ENCODE data around the gene PLG. TPM values are rescaled to one million over a fixed set of nuclear protein-coding genes. Genes with fewer than 3 reads are reported as not detected.
"Not testable (repeated sequence)": the region's sequence is repeated elsewhere in the genome, so short reads cannot be mapped to it uniquely, and the experiment has no call there.

PLG gene
- total RNA-seq, 1 donor from 2014 or later, result not detected

DNA sequence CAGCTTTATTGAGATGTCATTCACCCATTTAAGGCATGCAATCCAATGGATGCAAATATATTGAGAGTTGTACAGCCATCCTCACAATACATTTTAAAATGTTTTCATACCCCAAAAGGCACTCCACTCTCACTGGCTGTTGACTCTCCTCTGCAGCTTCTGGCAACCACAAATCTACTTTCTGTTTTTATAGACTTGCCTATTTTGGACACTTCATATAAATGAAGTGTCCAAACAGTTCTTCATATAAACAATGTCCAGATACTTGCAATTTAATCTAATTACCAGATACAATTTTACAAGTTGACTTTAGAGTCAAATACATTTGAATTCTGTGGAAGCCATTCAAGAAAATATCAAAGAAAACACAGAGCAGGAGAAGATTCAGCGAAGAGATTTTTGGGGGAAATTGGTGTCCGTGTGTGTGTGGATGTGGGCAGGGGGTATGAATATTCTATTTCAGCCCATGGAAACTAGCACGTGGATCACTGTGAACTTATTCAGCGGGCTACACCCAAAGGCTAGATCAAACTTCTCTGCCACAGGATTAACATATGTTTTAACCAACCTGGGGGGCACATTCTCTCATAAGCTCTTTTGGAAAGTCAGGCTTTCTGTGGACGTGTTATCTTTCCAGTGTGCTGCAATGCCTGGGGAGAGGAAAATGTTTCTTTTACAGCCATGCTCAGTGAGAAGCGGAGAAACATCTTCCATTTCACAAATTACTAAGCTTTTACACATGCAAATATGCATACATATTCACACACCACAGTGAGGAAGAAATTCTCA is 73.9 kb downstream of the PLG start:
- DNase-seq, result no peak

DNA sequence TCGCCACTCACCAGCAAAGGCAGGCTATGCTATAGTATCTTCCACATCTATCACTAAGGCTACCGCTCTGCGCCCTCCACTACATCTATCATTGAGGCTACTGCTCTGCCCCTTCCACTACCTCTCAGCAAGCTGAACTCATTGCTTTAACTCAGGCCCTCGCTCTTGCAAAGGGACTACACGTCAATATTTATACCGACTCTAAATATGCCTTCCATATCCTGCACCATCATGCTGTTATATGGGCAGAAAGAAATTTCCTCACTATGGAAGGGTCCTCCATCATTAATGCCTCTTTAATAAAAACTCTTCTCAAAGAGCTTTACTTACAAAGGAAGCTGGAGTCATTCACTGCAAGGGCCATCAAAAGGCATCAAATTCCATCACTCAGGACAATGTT is 77.1 kb downstream of the PLG start:
- not testable (repeated sequence) for DNase-seq

DNA sequence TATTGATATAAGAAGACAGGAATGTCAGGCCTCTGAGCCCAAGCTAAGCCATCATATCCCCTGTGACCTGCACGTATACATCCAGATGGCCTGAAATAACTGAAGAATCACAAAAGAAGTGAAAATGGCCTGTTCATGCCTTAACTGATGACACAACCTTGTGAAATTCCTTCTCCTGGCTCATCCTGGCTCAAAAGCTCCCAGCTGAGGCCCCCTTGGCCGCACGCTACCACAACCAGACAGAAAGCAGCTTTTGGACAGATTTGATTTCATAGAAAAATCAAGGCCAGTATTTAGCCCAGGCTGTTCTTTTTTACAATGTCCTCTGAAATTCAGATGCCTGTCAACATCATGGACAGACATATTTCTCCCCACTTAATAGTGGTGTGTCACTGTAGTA is 78.6 kb downstream of the PLG start:
- not testable (repeated sequence) for DNase-seq

DNA sequence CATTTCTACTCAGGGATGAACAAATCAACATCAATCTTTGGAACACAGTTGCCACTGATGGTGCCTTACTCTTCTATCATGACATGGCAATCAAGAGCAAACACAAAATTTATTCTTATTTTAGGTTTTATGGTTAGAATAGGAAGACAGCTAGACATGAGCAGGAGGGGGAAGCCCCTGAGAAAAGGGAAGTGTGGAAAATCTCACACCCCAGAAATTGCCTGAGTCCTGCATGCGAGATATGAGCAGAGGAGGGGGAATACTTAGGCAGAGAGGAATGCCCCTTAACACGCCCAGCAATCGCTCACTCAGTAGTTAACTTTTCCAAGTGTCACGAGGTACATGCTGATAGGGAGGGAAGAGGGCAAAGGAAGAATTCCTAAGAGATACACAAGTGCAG is 79.3 kb downstream of the PLG start:
- DNase-seq, result no peak

DNA sequence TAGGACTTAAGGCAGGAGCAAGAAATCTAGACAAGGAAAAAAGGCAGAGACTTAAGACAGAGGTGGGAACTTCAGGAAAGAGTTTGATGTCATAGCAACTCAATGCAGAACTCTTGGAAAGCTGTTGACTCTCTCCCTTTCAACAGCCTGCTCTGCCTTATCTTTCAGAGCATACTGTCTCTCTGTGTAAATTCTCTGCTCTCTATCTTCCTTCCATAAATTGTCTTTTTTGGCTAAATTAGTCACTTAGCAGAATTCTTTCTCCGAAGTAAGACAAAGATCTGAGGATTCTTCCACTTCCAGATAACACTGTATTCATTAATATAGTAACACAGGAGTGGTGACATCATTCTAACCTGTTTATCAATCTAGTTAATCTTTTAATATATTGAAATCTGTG is 80.2 kb downstream of the PLG start:
- no peak for DNase-seq

DNA sequence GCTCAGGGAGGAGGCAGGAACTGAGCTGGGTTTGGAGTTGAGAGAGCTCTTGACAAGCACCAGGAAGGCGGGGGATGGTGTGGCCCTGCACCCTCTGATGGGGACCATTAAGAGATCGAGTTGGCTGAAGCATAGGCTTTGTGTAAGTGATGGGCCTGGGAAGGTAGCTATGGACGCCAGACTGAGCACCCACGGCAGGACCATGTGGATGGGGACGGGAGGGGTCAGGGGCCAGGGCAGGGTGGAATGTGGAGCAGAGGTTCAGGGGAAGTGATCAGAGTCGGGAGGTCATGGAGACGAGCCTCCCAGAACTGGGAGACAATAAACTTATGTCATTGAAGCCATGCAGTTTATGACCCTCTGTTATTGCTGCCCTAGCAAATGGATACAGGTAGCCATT is 81.7 kb downstream of the PLG start:
- DNase-seq, result no peak

DNA sequence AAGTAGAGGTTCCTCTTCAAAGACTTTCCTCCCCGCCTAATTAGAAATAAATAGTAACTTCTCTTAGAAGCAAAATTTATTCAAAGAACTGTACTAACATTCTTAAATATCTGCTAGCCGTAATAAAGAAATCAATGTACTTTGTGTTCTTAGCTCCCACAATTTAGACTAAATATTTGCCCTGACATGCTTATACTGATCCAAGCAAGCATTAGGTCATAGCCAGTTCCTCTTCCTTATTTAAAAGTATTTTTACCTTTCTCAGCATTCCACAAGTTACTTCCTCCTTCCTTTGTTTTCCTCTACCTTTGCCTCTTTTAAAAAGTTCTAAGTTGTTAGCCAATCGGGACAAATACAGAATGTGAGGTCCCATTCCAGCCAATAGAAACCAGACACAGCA is 86.1 kb downstream of the PLG start:
- DNase-seq, result not testable (repeated sequence)

DNA sequence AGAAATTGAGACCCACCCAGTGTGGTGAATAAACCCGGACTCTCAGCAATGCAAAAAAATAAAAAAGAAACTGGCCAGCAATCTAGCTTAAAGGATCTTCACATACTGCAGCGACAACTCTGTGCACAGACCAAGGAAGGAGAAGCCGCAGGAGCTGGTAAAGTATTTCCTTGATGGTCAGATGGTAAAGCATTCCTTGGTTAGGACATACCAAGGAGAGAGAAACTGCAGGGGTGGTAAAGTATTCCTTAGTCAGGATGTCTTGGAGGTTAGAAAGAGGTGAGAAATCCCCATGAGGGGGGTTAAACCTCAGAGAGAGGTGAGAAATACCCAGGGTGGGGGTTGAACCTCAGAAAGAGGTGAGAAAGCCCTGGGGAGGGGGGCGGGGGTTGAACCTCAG is 86.8 kb downstream of the PLG start:
- no peak for DNase-seq

DNA sequence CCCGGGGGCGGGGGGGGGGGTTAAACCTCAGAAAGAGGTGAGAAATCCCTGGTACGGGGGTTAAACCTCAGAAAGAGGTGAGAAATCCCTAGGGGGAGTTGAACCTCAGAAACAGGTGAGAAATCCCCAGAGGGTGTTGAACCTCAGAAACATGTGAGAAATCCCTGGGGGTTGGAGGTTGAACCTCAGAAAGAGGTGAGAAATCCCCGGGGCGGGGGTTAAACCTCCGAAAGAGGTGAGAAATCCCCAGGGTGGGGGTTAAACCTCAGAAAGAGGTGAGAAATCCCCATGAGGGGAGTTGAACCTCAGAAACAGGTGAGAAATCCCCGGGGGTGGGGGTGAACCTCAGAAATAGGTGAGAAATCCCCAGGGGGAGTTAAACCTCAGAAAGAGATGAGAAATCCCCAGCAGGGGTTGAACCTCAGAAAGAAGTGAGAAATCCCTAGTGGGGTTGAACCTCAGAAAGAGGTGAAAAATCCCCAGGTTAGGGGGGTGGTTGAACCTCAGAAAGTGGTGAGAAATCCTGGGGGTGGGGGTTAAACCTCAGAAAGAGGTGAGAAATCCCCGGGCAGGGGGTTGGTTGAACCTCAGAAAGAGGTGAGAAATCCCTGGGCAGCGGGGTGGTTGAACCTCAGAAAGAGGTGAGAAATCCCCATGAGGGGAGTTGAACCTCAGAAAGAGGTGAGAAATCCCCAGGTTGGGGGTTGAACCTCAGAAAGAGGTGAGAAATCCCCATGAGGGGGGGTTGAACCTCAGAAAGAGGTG is 87.4 kb downstream of the PLG start:
- DNase-seq, result no peak

DNA sequence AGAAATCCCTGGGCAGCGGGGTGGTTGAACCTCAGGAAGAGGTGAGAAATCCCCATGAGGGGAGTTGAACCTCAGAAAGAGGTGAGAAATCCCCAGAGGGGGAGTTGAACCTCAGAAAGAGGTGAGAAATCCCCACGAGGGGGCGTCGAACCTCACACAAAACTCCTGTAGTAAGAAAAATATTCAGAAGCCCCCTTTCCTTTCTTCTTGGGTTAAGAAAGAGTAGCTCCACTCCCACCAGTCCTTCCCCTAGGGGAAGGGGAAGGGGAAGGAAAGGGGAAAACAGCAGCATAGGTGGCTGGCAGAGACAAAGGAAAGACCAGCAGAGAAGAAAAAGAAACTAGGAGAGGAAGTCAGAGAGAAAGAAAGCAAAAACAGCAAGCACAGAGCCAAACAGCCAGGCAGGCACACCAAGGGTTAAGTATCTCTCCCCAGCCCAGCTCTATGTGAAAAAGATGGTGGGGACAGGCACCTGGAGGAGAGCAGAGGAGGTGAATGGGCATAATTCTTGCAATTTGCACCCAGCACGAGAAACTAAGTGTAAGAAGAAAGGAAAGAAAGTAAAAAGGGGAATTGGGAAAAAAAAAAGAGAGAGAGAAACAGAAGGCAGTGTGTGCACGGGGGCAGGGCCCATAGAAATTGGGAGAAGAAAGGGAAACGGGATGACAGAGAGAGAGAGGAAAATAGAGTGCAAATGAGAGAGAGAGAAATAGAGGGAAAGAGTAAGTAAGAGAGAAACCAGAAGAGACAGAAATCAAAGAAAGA is 88.2 kb downstream of the PLG start:
- no peak for DNase-seq

DNA sequence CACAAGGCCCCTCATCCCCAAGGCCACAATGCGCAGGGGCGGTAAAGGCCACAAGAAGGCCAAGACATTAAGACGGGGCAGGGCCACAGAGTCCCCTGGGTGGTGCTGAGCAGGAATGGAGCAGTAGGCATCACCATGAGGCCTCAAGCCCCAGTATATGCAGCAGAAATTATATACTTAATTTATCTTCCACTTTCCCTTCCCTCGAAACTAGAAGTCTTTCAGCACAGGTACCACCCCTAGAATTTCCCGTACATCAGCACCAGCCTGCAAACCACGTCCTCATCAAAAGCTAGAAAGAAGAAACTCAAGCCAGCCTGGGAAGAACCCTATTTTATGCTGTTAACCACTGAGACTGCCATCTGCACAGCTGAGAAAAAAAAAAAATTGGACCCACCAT is 89.4 kb downstream of the PLG start:
- no peak for DNase-seq

DNA sequence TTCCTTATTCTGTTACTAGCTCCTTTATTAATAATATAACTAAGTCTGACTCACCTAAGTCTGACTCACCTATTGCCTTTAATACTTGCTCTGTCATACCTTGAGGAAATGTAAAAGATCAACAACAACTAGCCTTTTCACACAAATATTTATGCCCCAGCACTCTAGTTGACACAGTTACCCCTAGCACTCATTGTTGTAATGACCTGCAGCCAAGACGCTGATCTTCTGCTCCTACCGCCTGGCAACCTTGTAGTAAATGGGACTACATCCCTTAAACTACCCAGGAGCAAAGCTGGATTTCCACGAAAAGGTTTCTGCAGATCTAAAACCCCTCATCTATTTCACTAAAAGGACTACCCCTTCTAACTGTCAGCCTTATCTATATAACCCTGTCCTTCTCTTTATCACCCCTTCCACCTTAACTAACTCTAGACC is 90.0 kb downstream of the PLG start:
- DNase-seq, result no peak

DNA sequence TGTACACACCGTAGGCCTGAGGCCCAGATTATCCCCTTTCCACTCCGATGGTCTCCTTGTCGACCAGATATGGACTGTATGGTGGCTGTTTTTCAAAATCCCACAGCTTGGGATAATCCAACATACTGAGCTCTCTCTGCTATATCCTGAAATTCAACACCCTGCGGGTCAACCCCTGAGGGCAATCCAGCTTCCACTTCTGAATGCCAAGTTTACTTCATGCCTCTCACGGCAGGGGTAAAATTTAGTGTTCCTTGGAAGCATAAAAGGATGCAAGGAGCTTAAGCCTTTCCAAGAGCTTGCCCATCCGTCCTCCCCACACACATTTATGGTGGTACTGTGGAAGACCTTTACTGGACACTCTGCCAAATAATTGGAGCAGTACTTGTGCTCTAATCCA is 90.7 kb downstream of the PLG start:
- DNase-seq, result no peak

DNA sequence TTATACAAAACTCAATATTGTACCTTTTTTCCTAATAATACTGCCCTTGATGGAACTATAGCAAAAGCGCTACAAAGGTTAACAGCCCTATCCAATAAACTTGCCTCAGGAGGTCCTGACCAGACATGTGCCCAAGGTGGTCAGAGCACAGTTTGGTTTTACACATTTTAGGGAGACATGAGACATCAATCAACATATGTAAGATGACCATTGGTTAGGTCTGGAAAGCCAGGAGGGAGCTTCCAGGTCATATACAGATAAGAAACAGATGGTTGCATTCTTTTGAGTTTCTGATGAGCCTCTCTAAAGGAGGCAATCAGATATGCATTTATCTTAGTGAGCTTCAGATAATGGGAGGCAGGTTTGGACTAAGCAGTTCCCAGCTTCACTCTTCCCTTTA is 91.6 kb downstream of the PLG start:
- no peak for DNase-seq

DNA sequence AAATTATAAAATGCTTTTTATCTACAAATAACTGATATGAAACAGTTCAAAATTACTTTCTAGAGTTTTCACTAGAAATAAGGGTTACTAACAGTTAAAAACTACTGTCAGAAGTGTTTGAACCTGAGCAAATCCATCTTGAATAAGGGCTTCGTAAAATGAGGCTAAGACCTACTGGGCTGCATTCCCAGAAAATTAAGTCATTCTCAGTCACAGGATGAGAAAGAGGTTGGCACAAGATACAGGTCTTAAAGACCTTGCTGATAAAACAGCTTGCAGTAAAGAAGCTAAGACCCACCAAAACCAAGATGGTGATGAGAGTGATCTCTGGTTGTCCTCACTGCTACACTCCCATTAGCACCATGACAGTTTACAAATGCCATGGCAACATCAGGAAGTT is 93.7 kb downstream of the PLG start:
- no peak for DNase-seq

DNA sequence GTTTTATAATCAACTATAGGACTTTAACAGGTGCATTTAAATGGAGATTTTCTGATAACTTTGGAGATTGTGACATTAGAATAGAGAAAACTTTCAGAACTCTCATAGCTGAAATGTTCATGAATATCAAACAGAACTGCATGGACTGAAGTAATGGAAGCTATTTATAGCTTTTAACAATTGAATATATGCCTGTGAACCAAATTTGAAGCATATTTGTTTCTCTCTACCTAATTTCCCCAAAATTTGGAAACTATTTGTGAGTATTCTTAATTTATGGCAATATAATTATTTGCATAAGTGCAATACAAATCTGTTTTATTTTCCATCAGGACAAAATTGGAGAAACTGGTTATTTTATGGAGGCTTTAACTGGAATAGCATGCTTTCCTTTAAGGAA is 96.6 kb downstream of the PLG start:
- DNase-seq, result no peak

DNA sequence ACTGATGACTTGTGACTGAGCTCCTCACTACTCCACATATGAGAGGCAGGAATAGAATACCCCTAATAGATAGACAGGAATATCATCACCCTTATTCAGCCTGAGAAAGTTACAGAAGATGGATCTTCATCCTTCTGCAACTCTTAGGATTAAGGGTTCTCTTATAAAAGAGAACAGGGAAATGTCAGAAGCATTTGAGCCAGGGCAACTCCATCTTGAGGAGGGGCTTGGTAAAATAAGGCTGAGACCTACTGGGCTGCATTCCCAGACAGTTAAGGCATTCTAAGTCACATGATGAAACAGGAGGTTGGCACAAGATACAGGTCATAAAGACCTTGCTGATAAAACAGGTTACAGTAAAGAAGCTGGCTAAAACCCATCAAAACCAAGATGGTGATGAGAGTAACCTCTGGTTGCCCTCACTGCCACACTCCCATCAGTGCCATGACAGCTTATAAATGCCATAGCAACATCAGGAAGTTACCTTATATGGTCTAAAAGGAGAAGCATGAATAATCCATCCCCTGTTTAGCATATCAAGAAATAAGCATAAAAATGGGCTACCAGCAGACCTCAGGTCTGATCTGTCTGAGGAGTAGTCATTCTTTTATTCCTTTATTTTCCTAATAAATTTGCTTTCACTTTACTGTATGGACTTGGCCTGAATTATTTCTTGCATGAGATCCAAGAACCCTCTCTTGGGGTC is 97.9 kb downstream of the PLG start:
- DNase-seq, result no peak

DNA sequence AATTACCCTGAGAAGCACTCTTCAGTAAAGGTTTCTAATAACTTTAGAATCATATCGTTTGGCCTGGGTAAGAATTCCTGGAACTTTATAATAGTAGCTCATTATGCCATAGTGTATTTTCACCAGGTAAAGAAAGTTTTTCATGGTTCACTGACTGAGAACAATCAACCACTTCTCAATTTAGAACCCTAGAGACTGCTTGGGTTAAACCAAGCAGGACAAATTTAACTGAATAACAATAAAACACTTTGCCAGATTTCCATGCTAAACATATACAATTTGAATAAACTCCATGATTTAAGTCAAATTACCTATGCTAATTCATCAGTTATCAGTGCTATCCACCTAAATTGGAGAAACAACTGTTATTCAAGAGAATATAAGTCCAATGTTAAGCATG is 99.4 kb downstream of the PLG start:
- DNase-seq, result no peak

DNA sequence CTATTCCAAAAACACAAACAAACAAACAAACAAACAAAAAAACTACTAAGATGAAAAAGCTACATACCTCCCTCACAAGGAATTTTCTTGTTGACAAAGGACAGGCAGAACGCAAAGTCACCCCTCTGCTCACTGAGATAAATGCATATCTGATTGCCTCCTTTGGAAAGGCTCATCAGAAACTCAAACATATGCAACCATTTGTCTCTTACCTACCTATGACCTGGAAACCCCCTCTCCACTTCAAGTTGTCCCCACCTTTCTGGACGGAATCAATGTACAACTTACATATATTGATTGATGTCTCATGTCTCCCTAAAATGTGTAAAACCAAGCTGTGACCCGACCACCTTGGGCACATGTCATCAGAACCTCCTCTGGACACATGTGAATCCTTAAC is 100.0 kb downstream of the PLG start:
- DNase-seq, result not testable (repeated sequence)

Data from skin of body (tissue), 2 donors.